ENCODE data around the gene WDR83. TPM values are rescaled to one million over a fixed set of nuclear protein-coding genes. Genes with fewer than 3 reads are reported as not detected.

WDR83 gene
- total RNA-seq, 1 donor from 2014 or later, result 9.6 TPM

- peak overlapping the region; percentile 49 for H3K27ac Mint-ChIP-seq (ENCODE audit: unreplicated experiment)
- peaks cover 6% of the 10 kb centered on the region for H3K4me1 Mint-ChIP-seq (ENCODE audit: low read depth)
- H3K4me3 Mint-ChIP-seq (ENCODE audit: unreplicated experiment), result peak overlapping the region; percentile 33
- DNase-seq (ENCODE audit: low spot score), result no peak
- H3K9me3 Mint-ChIP-seq (ENCODE audit: low read depth), result no peaks in the 10 kb centered on the region
- no peaks in the 10 kb centered on the region for H3K27me3 Mint-ChIP-seq (ENCODE audit: low read depth)
- peaks cover 11% of the 10 kb centered on the region for H3K36me3 Mint-ChIP-seq (ENCODE audit: low read depth)
- TF ChIP-seq CTCF (IDR thresholded peaks at IDR 0.05), result no peak
Observed at GRCh38 chr19:12680034-12680433, 13.4 kb downstream of the WDR83 start.

- peak; percentile 38 for TF ChIP-seq CTCF (IDR thresholded peaks at IDR 0.05)
- H3K9me3 Mint-ChIP-seq (ENCODE audit: low read depth), result no peaks in the 10 kb centered on the region
- H3K4me3 Mint-ChIP-seq (ENCODE audit: unreplicated experiment), result peak within 1 kb of the TSS; percentile 90
- peak; percentile 94 for DNase-seq (ENCODE audit: low spot score)
- peaks cover 6% of the 10 kb centered on the region for H3K4me1 Mint-ChIP-seq (ENCODE audit: low read depth)
- H3K27me3 Mint-ChIP-seq (ENCODE audit: low read depth), result no peaks in the 10 kb centered on the region
- peak within 1 kb of the TSS; percentile 97 for H3K27ac Mint-ChIP-seq (ENCODE audit: unreplicated experiment)
- peaks cover 10% of the 10 kb centered on the region for H3K36me3 Mint-ChIP-seq (ENCODE audit: low read depth)
Observed at GRCh38 chr19:12681074-12681987, 14.7 kb downstream of the WDR83 start, which contains the start of gene DHPS. Gene DHPS, minus strand, starts transcription at chr19:12681880. Its CDS starts 114 bp downstream, at chr19:12681766.

- no peaks in the 10 kb centered on the region for H3K36me3 Mint-ChIP-seq (ENCODE audit: low read depth)
- peaks cover 5% of the 10 kb centered on the region for H3K4me1 Mint-ChIP-seq (ENCODE audit: low read depth)
- no peaks in the 10 kb centered on the region for H3K27me3 Mint-ChIP-seq (ENCODE audit: low read depth)
- H3K4me3 Mint-ChIP-seq (ENCODE audit: unreplicated experiment), result no peak overlapping the region
- no peak overlapping the region for H3K27ac Mint-ChIP-seq (ENCODE audit: unreplicated experiment)
- no peak for TF ChIP-seq CTCF (IDR thresholded peaks at IDR 0.05)
- DNase-seq (ENCODE audit: low spot score), result no peak
- no peaks in the 10 kb centered on the region for H3K9me3 Mint-ChIP-seq (ENCODE audit: low read depth)
Observed at GRCh38 chr19:12685831-12686230, 19.2 kb downstream of the WDR83 start.

GRCh38 chr19:12687496-12688196 lies 21.0 kb downstream of the WDR83 start, which contains the start of gene GNG14:
Gene GNG14, plus strand, starts transcription at chr19:12687998. Its CDS starts 51 bp downstream, at chr19:12688049.
- H3K36me3 Mint-ChIP-seq (ENCODE audit: low read depth), result no peaks in the 10 kb centered on the region
- H3K27ac Mint-ChIP-seq (ENCODE audit: unreplicated experiment), result no peak within 1 kb of the TSS
- no peaks in the 10 kb centered on the region for H3K27me3 Mint-ChIP-seq (ENCODE audit: low read depth)
- no peak for TF ChIP-seq CTCF (IDR thresholded peaks at IDR 0.05)
- no peak for DNase-seq (ENCODE audit: low spot score)
- H3K9me3 Mint-ChIP-seq (ENCODE audit: low read depth), result no peaks in the 10 kb centered on the region
- no peak within 1 kb of the TSS for H3K4me3 Mint-ChIP-seq (ENCODE audit: unreplicated experiment)
- H3K4me1 Mint-ChIP-seq (ENCODE audit: low read depth), result no peaks in the 10 kb centered on the region

- Mint-ChIP-seq H3K9me3 (ENCODE audit: low read depth) (no peaks in the 10 kb centered on the region), H3K4me1 (ENCODE audit: low read depth) (no peaks in the 10 kb centered on the region), H3K27ac (ENCODE audit: unreplicated experiment) (no peak overlapping the region), H3K4me3 (ENCODE audit: unreplicated experiment) (no peak overlapping the region), H3K27me3 (ENCODE audit: low read depth) (no peaks in the 10 kb centered on the region), H3K36me3 (ENCODE audit: low read depth) (no peaks in the 10 kb centered on the region)
- no peak for TF ChIP-seq CTCF (IDR thresholded peaks at IDR 0.05)
- DNase-seq (ENCODE audit: low spot score), result peak; percentile 91
Observed at GRCh38 chr19:12689012-12689411, 22.4 kb downstream of the WDR83 start.
